Subcutaneous adipose tissue (tissue), 4 donors: ENCODE data around the gene FAM221B. TPM values are rescaled to one million over a fixed set of nuclear protein-coding genes. Genes with fewer than 3 reads are reported as not detected.

Source experiments
- total RNA-seq, 4 donors: library from RNA; depleted of rRNA; stranded (reverse); fragments of >200 nt; gene quantifications; one replicate each; pipeline ENCODE4 v1.1.0, GENCODE V29; 2016
- TF ChIP-seq, protein P1 (sequence below): fragments of 450-650 bp; IDR thresholded peaks from one replicate; pipeline ENCODE4 v1.5.1; 2016; ENCODE audit warnings: low read depth, mild to moderate bottlenecking, control low read depth, antibody characterized with exemption, moderate library complexity

The FAM221B gene
- total RNA-seq, 4 donors from 2014 or later, result not detected

DNA sequence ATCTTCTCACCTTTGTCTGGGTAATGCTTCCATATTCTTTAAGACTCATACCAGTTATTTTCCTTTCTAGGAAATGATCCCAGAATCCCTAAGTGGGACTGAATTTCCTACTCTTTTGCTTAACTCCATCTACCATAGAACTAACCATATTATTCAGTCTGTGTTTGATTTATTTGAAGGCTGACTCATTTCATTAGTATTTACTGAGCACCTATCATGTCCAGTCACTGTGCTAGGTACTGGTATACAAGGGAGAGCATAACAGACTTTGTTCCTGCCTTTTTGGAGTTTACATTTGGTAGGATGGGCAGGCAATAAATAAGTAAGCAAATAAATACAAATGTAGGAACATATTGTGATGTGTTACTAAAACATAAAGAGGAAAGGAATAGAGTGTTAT is 32.8 kb downstream of the FAM221B start:
- TF ChIP-seq, protein P1, sequence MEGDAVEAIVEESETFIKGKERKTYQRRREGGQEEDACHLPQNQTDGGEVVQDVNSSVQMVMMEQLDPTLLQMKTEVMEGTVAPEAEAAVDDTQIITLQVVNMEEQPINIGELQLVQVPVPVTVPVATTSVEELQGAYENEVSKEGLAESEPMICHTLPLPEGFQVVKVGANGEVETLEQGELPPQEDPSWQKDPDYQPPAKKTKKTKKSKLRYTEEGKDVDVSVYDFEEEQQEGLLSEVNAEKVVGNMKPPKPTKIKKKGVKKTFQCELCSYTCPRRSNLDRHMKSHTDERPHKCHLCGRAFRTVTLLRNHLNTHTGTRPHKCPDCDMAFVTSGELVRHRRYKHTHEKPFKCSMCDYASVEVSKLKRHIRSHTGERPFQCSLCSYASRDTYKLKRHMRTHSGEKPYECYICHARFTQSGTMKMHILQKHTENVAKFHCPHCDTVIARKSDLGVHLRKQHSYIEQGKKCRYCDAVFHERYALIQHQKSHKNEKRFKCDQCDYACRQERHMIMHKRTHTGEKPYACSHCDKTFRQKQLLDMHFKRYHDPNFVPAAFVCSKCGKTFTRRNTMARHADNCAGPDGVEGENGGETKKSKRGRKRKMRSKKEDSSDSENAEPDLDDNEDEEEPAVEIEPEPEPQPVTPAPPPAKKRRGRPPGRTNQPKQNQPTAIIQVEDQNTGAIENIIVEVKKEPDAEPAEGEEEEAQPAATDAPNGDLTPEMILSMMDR, result no peak

DNA sequence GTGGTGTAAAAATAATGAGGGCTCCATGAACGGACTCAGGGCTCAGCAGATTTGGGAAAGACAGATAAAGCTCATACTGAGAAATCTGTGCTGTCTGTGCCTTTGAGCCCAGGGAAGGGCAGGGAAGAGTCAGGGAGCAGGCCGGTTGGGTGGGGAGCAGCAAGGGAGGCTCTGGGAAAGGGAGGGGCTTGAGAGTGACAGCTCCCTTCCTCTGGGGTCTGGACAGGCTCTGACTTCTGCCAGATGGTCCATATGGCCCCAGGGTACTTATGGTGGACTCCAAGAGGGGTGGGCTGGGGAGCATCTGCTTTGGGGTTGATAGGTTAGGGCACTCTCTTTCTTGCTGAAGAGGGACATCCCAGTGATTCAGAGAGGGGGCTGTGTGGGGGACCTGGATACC is 35.1 kb downstream of the FAM221B start:
- TF ChIP-seq, protein P1, result no peak

DNA sequence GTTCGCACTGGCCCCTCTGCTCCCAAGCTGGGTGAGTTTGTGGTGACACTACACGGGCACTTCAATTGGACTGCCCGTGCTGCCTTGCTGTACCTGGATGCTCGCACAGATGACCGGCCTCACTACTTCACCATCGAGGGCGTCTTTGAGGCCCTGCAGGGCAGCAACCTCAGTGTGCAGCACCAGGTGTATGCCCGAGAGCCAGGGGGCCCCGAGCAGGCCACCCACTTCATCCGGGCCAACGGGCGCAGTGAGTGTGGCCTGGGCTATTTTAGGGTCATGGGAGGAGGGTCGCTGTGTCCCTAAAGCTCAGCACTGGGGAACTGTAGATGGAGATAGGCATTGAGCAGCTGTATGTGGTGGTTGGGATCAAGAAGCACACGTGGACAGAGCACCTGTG is 35.7 kb downstream of the FAM221B start:
- TF ChIP-seq, protein P1, result no peak

DNA sequence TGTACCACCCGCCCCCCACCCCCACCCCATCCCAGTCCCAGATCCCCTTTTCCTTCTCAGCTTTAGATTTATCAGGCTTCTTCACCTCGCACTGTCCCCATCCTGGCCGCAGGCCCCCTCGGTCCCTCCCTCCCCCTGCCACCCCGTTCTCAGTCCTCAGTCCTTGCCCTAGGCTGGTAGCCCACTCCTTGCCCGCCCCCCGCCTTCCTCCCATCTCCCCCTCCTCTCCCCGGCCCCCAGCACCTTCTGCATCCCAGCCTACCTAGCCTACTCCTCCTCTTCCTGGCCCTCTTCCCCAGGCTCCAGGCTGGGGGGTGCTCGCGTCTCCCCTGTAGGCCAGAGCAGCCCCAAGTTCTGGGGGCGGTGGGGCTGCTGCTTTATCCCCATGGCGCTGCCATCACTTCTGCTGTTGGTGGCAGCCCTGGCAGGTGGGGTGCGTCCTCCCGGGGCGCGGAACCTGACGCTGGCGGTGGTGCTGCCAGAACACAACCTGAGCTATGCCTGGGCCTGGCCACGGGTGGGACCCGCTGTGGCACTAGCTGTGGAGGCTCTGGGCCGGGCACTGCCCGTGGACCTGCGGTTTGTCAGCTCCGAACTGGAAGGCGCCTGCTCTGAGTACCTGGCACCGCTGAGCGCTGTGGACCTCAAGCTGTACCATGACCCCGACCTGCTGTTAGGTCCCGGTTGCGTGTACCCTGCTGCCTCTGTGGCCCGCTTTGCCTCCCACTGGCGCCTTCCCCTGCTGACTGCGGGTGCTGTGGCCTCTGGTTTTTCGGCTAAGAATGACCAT is 36.3 kb downstream of the FAM221B start:
- TF ChIP-seq, protein P1, result no peak

DNA sequence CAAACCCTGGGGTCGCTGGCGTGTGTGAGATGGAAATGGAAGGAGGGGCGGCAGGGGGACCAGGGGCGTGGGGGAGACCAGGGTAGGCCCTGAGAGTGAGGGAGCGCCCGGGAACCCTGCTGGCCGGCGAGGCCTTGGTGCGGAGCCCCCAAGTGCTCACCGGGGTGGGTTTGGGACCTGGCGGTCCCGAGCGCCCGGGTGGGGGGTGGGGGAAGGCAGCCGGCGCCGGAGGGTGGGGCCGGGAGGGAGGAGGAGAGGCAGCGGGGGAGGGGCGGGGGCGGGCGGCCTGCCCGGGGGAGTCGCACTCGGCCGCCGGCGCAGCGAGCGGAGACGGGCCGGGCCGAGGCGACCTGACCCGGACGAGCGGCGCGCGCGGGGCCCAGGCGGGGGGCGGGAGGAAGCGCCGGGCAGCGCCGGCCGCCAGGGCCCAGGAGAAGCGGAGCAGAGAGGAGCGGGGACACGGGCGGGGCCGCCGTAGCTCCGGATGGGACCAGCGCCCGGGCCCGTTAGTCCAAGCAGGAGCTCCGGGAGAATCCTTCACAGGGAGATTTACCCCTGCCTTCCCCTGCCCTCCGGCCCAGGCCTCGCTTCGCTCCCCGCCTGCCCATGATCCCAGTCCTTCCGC is 37.1 kb downstream of the FAM221B start, which contains the start of gene NPR2:
TSS of gene NPR2 (plus strand) at position 295 of the 625 bp plus-strand sequence. CDS start 818 bp downstream, outside the sequence.
- TF ChIP-seq, protein P1, result no peak

DNA sequence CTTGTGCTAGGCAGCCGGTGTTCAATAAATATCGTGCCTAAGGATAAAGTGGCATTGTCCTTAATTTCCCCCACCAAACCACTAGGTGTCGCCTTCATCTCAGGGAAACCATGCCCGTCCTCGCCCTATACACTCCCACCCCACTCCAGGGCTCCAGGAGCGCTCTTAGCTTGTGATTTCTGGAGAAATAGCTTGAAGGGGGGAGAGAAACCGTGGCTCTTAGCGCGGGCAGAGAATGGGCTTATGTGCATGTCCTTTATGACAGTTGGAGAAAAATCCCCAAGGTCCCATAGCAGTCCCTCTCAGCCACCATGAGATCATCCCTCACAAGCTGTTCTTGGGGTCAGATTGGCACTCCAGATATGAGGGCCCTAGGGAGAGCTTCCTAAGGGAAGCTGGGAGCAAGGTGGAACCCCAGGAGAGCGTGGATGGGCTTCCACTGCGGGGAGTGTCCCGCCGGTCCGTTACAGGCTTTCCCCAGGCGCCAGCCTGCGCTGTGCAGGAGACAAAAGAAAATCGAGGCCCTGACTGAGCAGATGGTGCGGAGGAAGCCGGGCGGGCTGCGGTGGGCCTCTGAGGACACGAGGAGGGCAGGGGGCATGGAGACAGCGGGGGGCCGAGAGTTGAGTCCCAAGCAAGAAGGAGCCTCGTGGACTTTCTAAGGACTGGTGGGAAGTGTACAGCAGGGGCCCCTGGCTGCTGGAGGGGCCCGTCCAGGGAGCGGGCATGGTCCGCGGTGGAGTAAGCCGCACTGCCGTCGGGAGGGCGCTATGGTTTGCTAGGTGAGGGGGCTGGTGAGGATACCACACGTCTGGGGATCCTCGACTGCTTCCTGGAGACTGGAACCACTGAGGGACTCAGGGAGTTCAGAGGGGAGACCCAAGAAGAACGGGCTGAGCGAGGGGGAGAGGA is 37.9 kb downstream of the FAM221B start:
- TF ChIP-seq, protein P1, result no peak
